ENCODE results near the gene GINS2.

DNA sequence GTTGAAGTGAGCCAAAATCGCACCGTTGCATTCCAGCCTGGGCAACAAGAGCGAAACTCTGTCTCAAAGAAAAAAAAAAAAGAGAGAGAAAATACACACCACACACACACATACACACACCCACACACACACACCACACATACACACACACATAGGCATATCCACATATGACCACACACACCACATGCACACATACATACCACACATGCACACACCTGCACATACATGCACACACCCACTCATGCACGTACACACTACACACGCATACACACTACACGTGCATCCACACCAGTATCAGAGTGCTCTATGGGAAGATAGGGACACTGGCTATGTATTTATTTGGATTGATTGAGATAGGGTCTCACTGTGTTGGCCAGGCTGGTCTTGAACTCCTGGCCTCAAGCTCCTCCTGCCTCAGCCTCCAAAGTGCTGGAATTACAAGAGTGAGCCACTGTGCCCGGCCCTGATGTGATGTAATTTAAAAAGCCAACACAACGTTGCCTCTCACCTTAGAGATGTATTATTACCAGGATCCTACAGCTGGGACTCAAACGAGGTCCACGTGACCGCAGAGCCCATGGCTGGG lies 17.8 kb upstream of the GINS2 start:
- TF ChIP-seq, protein P1, sequence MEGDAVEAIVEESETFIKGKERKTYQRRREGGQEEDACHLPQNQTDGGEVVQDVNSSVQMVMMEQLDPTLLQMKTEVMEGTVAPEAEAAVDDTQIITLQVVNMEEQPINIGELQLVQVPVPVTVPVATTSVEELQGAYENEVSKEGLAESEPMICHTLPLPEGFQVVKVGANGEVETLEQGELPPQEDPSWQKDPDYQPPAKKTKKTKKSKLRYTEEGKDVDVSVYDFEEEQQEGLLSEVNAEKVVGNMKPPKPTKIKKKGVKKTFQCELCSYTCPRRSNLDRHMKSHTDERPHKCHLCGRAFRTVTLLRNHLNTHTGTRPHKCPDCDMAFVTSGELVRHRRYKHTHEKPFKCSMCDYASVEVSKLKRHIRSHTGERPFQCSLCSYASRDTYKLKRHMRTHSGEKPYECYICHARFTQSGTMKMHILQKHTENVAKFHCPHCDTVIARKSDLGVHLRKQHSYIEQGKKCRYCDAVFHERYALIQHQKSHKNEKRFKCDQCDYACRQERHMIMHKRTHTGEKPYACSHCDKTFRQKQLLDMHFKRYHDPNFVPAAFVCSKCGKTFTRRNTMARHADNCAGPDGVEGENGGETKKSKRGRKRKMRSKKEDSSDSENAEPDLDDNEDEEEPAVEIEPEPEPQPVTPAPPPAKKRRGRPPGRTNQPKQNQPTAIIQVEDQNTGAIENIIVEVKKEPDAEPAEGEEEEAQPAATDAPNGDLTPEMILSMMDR (IDR thresholded peaks at IDR 0.05), result no peak
- TF ChIP-seq POLR2A (IDR thresholded peaks at IDR 0.05), result no peak
